Measurements from ENCODE around the gene SETD3.

SETD3 gene

DNA sequence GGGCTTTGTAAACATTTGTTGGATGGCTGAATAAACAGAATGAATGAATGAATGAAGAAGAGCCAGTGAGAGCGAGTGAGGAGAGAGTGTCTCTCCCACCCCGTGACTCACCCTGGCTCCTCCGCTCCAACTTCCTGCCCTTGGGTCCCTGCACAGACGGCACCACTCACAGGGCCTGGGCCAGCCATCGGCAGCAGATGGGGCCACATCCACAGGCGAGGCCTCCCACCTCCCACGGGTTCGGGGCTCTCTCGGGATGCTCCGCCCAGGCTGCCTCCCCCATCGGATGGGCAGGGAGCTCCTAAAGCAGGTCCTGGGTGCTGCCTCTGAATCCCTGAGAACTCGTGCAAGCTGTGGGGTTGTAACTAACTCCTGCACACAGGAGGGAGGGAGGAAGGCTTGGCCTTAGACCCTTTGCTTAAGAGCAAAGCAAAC, 41.8 kb upstream of the SETD3 start:
- H3K9me3 ChIP-seq (ENCODE audit: control insufficient read depth, low read length): no peaks in the 10 kb centered on the region
- H3K4me3 ChIP-seq (ENCODE audit: extremely low read depth, insufficient read depth, low read length, poor library complexity, severe bottlenecking): no peak overlapping the region
- H3K4me1 ChIP-seq (ENCODE audit: control insufficient read depth, insufficient read depth, low read length, poor library complexity, severe bottlenecking): peaks cover 45% of the 10 kb centered on the region
- H3K36me3 ChIP-seq (ENCODE audit: control insufficient read depth, insufficient read depth, low read length): no peaks in the 10 kb centered on the region
- peak overlapping the region; percentile 87 for H3K27ac ChIP-seq (ENCODE audit: low read depth, low read length, severe bottlenecking)
- WGBS, 2 experiments (ENCODE audit: insufficient coverage in 2 of 2): 17 to 22% methylated on average over 2 to 8 of the region's 12 CpGs

DNA sequence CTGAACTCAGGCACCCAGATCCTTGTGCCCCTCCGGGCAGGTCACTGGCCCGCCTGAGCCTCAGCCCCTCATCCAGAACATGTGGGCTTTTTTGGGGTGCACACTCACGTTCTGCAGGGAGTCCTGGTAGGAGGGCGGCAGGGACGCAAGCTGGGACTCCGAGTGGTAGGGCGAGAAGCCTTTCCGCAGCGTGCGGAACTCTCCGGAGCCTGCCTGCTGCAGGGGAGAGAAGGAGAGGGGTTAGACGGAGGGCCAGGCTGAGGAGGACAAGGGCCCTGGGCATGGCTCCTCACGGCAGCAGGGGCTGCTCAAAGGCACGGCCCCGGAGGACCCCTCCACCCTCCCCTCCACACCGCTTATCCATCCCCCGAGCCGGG, 41.4 kb upstream of the SETD3 start:
- Histone ChIP-seq H3K4me3 (ENCODE audit: extremely low read depth, insufficient read depth, low read length, poor library complexity, severe bottlenecking) (no peak overlapping the region), H3K4me1 (ENCODE audit: control insufficient read depth, insufficient read depth, low read length, poor library complexity, severe bottlenecking) (peaks cover 45% of the 10 kb centered on the region), H3K27ac (ENCODE audit: low read depth, low read length, severe bottlenecking) (peak overlapping the region; percentile 23), H3K9me3 (ENCODE audit: control insufficient read depth, low read length) (no peaks in the 10 kb centered on the region), H3K36me3 (ENCODE audit: control insufficient read depth, insufficient read depth, low read length) (no peaks in the 10 kb centered on the region)
- 87 to 97% methylated on average over 5 to 13 of the region's 18 CpGs for WGBS, 2 experiments (ENCODE audit: insufficient coverage in 2 of 2)

DNA sequence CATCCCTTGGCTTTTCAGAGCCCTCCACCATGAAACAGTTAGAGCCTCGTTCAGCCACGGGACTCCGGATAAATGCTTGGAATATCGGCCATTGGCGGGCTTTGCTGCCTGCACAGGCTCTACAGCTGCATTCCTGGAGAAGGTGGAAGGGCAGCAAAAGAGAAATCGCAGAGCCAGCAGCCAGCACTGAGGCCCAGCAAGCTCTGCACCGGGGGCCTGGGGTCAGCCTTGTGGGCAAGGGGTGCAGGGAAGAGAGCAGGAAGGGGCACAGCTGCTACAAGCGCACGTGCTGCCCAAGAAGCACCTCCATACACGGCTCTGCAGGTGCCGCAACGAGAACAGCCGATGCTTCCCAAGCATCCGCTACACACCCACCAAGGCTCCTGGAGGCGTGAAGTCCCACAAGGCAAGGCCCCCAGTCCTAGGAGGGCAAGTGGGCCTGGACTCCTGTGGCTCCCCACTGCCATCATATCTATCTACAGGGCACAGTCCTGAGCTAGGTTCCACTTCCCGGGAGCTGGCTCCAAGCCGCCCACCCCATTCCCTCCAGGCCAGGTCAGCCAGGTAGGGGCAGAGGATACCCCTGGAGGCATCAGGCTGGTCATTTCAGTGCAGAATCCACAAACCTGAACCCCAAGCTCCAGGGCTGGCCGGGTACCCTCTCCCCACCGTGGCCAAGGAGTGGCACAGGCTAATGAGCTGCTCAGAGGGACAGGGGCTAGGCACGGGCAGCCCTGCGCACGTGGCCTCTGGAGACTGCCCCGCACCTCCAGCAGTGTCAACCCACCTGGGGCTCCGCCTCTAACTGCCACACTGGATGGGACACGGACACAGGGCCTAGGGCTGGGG, 40.7 kb upstream of the SETD3 start:
- H3K4me1 ChIP-seq (ENCODE audit: control insufficient read depth, insufficient read depth, low read length, poor library complexity, severe bottlenecking): peaks cover 45% of the 10 kb centered on the region
- no peaks in the 10 kb centered on the region for H3K36me3 ChIP-seq (ENCODE audit: control insufficient read depth, insufficient read depth, low read length)
- H3K9me3 ChIP-seq (ENCODE audit: control insufficient read depth, low read length): no peaks in the 10 kb centered on the region
- no peak overlapping the region for H3K4me3 ChIP-seq (ENCODE audit: extremely low read depth, insufficient read depth, low read length, poor library complexity, severe bottlenecking)
- 90 to 92% methylated on average over 21 to 23 of the region's 25 CpGs for WGBS, 2 experiments (ENCODE audit: insufficient coverage in 2 of 2)
- H3K27ac ChIP-seq (ENCODE audit: low read depth, low read length, severe bottlenecking): no peak overlapping the region

- Histone ChIP-seq H3K4me1 (ENCODE audit: control insufficient read depth, insufficient read depth, low read length, poor library complexity, severe bottlenecking) (peaks cover 45% of the 10 kb centered on the region), H3K36me3 (ENCODE audit: control insufficient read depth, insufficient read depth, low read length) (no peaks in the 10 kb centered on the region), H3K4me3 (ENCODE audit: extremely low read depth, insufficient read depth, low read length, poor library complexity, severe bottlenecking) (no peak overlapping the region), H3K27ac (ENCODE audit: low read depth, low read length, severe bottlenecking) (no peak overlapping the region), H3K9me3 (ENCODE audit: control insufficient read depth, low read length) (no peaks in the 10 kb centered on the region)
- 86 to 88% methylated on average over 9 to 10 of the region's 11 CpGs for whole genome bisulfite sequencing, 2 experiments (ENCODE audit: insufficient coverage in 2 of 2)
Observed at GRCh38 chr14:99520571-99521081, 40.0 kb upstream of the SETD3 start.

GRCh38 chr14:99519931-99520421, 39.3 kb upstream of the SETD3 start:
- Histone ChIP-seq H3K36me3 (ENCODE audit: control insufficient read depth, insufficient read depth, low read length) (peaks cover 1% of the 10 kb centered on the region), H3K27ac (ENCODE audit: low read depth, low read length, severe bottlenecking) (no peak overlapping the region), H3K4me3 (ENCODE audit: extremely low read depth, insufficient read depth, low read length, poor library complexity, severe bottlenecking) (no peak overlapping the region), H3K9me3 (ENCODE audit: control insufficient read depth, low read length) (no peaks in the 10 kb centered on the region), H3K4me1 (ENCODE audit: control insufficient read depth, insufficient read depth, low read length, poor library complexity, severe bottlenecking) (peaks cover 41% of the 10 kb centered on the region)
- 100% methylated on average over 3 of the region's 6 CpGs for WGBS, 2 experiments (ENCODE audit: insufficient coverage in 2 of 2)

DNA sequence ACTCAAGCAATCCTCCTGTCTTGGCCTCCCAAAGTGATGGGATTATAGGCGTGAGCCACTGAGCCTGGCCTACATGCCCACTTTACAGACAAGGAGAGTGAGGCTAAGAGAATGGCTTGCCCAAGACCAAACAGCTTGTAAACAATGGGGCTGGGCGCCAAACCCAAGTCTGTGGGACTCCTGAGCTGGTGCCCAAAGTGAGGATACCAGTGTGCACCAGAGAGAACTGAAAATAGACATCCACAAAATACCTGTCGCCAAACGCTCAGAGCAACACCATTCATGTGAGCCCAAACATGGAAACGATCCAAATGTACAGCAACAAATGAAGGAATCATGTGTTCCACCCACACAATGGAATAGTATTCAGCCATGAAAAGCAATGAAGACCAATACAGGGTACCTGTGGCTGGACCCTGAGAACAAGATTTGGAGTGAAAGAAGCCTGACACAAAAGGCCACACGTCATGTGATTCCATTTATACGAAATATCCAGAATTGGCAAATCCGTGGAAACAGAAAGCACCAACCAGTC, 38.8 kb upstream of the SETD3 start:
- H3K9me3 ChIP-seq (ENCODE audit: control insufficient read depth, low read length): no peaks in the 10 kb centered on the region
- H3K4me3 ChIP-seq (ENCODE audit: extremely low read depth, insufficient read depth, low read length, poor library complexity, severe bottlenecking): no peak overlapping the region
- H3K4me1 ChIP-seq (ENCODE audit: control insufficient read depth, insufficient read depth, low read length, poor library complexity, severe bottlenecking): peaks cover 36% of the 10 kb centered on the region
- no peak overlapping the region for H3K27ac ChIP-seq (ENCODE audit: low read depth, low read length, severe bottlenecking)
- H3K36me3 ChIP-seq (ENCODE audit: control insufficient read depth, insufficient read depth, low read length): peaks cover 7% of the 10 kb centered on the region
- WGBS, 2 experiments (ENCODE audit: insufficient coverage in 2 of 2): 88 to 94% methylated on average over 6 to 8 of the region's 8 CpGs

- Histone ChIP-seq H3K36me3 (ENCODE audit: control insufficient read depth, insufficient read depth, low read length) (peaks cover 14% of the 10 kb centered on the region), H3K4me3 (ENCODE audit: extremely low read depth, insufficient read depth, low read length, poor library complexity, severe bottlenecking) (no peak overlapping the region), H3K27ac (ENCODE audit: low read depth, low read length, severe bottlenecking) (no peak overlapping the region), H3K9me3 (ENCODE audit: control insufficient read depth, low read length) (no peaks in the 10 kb centered on the region), H3K4me1 (ENCODE audit: control insufficient read depth, insufficient read depth, low read length, poor library complexity, severe bottlenecking) (peaks cover 30% of the 10 kb centered on the region)
- 35 to 43% methylated on average over 17 to 18 of the region's 21 CpGs for WGBS, 2 experiments (ENCODE audit: insufficient coverage in 2 of 2)
Observed at GRCh38 chr14:99518441-99519346, 38.0 kb upstream of the SETD3 start.

GRCh38 chr14:99517643-99518381, 37.2 kb upstream of the SETD3 start:
- H3K4me3 ChIP-seq (ENCODE audit: extremely low read depth, insufficient read depth, low read length, poor library complexity, severe bottlenecking): no peak overlapping the region
- H3K4me1 ChIP-seq (ENCODE audit: control insufficient read depth, insufficient read depth, low read length, poor library complexity, severe bottlenecking): peaks cover 21% of the 10 kb centered on the region
- H3K36me3 ChIP-seq (ENCODE audit: control insufficient read depth, insufficient read depth, low read length): peaks cover 20% of the 10 kb centered on the region
- no peaks in the 10 kb centered on the region for H3K9me3 ChIP-seq (ENCODE audit: control insufficient read depth, low read length)
- 72 to 77% methylated on average over 13 to 16 of the region's 16 CpGs for WGBS, 2 experiments (ENCODE audit: insufficient coverage in 2 of 2)
- no peak overlapping the region for H3K27ac ChIP-seq (ENCODE audit: low read depth, low read length, severe bottlenecking)

DNA sequence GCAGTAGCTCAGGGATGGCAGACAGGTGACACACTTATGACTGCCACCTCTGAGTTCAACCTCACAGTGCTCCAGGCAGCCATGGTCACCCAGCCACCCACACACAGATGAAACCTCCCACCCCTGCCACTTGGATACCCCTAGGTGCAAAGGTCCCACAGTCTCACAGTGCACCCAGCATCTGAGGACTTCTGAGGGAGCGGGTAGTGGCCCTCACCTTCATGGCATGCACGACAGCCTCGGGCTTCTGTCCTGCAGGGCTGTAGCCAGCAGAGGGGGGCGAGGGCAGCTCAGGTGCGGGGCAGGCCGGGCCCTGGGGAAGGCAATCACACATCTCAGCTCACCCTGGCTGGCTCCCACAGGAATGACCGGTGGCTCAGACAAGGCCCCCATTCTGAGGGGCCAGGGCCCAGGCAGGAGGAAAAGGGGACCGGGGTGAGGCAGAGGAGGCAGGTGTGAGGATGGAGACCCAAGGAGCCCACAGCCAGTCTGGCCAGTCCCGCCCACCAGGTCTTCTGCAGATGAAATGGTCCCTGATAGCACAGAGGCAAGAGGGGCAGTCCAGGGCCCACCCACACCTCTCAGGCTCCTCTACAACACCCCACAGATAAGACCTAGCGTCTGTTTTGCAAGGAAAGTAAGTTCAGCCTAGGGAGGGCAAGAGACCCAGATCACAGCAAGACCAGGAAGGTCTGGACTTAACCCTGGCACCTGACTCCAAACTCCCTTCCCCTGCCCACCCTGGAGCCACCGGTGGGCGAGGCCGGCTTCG, 36.4 kb upstream of the SETD3 start:
- Histone ChIP-seq H3K9me3 (ENCODE audit: control insufficient read depth, low read length) (no peaks in the 10 kb centered on the region), H3K4me3 (ENCODE audit: extremely low read depth, insufficient read depth, low read length, poor library complexity, severe bottlenecking) (no peak overlapping the region), H3K4me1 (ENCODE audit: control insufficient read depth, insufficient read depth, low read length, poor library complexity, severe bottlenecking) (peaks cover 13% of the 10 kb centered on the region), H3K36me3 (ENCODE audit: control insufficient read depth, insufficient read depth, low read length) (peaks cover 27% of the 10 kb centered on the region), H3K27ac (ENCODE audit: low read depth, low read length, severe bottlenecking) (no peak overlapping the region)
- 94% methylated on average over 8 to 13 of the region's 14 CpGs for WGBS, 2 experiments (ENCODE audit: insufficient coverage in 2 of 2)

Data from mesodermal cell (in vitro differentiated cells).